GM12875 (cell line): ENCODE data around the gene NHLH2.

Experiments used
- H3K4me3 ChIP-seq: one replicate; pipeline ENCODE4 v1.5.1; 2011; ENCODE audit warnings: low read depth, low read length, control low read depth
- CTCF ChIP-seq: IDR thresholded peaks from 2 replicates; pipeline ENCODE4 v1.5.1; 2011; ENCODE audit warnings: low read depth, mild to moderate bottlenecking, control low read depth, inconsistent platforms, low read length, moderate library complexity, borderline replicate concordance; ENCODE audit not compliant: insufficient read depth

NHLH2 gene

GRCh38 chr1:115840605-115841460, at the start of gene NHLH2:
Gene NHLH2, minus strand, starts transcription at chr1:115841126. Its CDS starts 2,754 bp downstream, at chr1:115838372.
- H3K4me3 ChIP-seq: no peak within 1 kb of the TSS
- TF ChIP-seq CTCF: no peak

- no peak overlapping the region for H3K4me3 ChIP-seq
- TF ChIP-seq CTCF: no peak
Measured at GRCh38 chr1:115890580-115890979, 49.7 kb upstream of the NHLH2 start.

- H3K4me3 ChIP-seq: no peak overlapping the region
Measured at GRCh38 chr1:115888976-115889375, 48.0 kb upstream of the NHLH2 start.

GRCh38 chr1:115882913-115883902, 42.3 kb upstream of the NHLH2 start:
- no peak overlapping the region for H3K4me3 ChIP-seq
- no peak for TF ChIP-seq CTCF

More at GRCh38 chr1:115888976-115889375, 48.0 kb upstream of the NHLH2 start:
- no peak for TF ChIP-seq CTCF

GRCh38 chr1:115880981-115881672, 40.2 kb upstream of the NHLH2 start:
- no peak for TF ChIP-seq CTCF
- no peak overlapping the region for H3K4me3 ChIP-seq

- no peak overlapping the region for H3K4me3 ChIP-seq
- no peak for TF ChIP-seq CTCF
Measured at GRCh38 chr1:115879977-115880376, 39.1 kb upstream of the NHLH2 start.
